Stimulated activated CD4-positive, alpha-beta T cell treated with anti-CD3 and anti-CD28 coated beads, Interleukin-15, amount 100 ng/mL, for 48 hours (primary cell): ENCODE data around the gene TMEM35A.
"Not testable (repeated sequence)": the region's sequence is repeated elsewhere in the genome, so short reads cannot be mapped to it uniquely, and the experiment has no call there.

Source experiments
- DNase-seq, 2 donors: peaks; one replicate each; pipeline ENCODE4 v3.0.0-alpha.2; 2020; ENCODE audit warnings: low read depth in 2 of 2

Gene TMEM35A, protein sequence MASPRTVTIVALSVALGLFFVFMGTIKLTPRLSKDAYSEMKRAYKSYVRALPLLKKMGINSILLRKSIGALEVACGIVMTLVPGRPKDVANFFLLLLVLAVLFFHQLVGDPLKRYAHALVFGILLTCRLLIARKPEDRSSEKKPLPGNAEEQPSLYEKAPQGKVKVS

GRCh38 chrX:101078716-101079598 is at the start of gene TMEM35A:
TMEM35A (plus strand) TSS chrX:101078879; CDS start chrX:101079003, 124 bp downstream.
- DNase-seq, result no peak

DNA sequence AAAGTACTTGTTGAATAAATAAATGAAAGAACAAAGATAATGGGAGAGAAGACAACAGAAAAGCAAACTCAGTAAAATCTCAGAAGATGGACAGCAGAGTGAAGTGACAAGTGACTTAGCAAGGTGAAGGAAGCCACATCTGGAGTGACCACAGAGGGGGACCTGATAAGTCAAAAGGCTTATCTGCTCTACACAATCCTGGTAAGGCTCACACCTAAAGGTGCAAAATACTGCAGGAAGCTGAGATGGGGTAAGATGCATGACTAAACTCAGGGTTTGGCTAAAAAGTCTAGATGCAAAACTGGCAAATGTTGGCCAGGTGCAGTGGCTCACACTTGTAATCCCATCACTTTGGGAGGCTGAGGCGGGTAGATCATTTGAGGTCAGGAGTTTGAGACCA is 49.0 kb upstream of the TMEM35A start:
- no peak for DNase-seq

GRCh38 chrX:101037231-101037630 is 41.4 kb upstream of the TMEM35A start:
- no peak for DNase-seq

DNA sequence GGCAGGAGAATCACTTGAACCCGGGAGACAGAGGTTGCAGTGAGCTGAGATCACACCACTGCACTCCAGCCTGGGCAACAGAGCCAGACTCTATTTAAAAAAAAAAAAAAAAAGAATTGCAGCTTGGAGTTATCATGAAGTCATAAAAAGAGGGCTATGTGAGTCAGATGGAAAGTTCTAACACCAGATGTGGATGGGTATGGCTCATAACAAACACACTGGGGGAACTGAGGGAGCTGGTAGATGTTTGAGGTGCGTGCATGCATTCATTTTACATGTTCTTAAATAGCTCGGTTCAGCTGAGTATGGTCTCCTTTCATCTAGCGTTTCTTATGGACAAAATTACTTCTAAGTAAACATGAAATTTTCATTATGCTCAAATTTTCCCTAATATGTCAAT is 38.5 kb upstream of the TMEM35A start:
- no peak for DNase-seq

GRCh38 chrX:101051153-101051548 is 27.5 kb upstream of the TMEM35A start:
- no peak for DNase-seq

GRCh38 chrX:101051549-101052302 is 27.0 kb upstream of the TMEM35A start, which contains the start of gene TRMT2B:
TRMT2B (minus strand) TSS chrX:101052111; CDS start chrX:101042289, 9,822 bp downstream.
- peak; percentile 56 to 70 for DNase-seq

- not testable (repeated sequence) for DNase-seq
Observed at GRCh38 chrX:101056551-101056950, 22.1 kb upstream of the TMEM35A start.

GRCh38 chrX:101057093-101057714 is 21.5 kb upstream of the TMEM35A start:
- DNase-seq, result no peak

DNA sequence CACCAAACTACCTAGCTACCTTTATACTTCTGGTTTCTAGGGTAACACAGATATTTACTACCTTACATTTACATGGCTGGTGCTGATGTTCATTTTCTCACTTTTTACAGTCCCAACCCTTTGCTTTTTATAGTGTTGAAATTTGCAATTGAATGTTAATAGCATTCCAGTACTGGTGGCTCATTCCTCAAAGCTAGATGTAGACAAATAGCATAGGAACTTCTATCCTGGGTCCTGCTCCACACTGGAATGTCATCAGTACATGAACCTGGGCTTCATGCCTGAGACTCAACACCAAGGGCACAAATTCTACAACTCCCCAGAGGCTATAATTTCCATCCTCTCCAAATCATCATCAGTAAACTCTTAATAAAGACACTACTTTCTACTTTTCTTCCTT is 16.5 kb upstream of the TMEM35A start:
- DNase-seq, result no peak

- no peak for DNase-seq
Observed at GRCh38 chrX:101071582-101071981, 7.1 kb upstream of the TMEM35A start.

DNA sequence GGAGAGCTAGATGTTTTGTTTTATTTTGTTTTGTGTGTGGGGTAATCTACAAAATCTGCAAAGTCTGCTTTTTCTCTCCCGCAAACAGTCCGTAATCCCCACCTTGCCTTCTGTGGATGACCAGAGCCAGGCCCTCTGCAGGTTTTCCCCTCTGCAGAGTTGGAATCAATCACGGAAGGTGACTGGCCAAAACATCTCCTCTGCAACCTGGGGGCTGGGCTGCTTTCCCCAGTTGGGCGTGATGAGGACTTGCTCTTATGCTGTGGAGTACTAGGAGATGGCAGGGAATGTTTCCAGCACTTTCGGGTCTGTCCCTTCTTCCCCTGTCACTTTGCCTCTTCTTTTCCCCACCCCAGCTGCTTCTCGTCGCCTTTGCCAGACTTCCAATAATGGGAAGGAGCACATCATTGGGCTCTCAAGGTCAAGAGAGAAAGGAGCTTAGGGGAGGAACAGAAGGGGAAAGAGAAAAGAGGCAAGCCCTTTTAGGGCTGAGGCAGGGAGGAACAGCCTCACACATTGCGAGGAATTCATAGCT is 1.1 kb downstream of the TMEM35A start:
- DNase-seq, result no peak

DNA sequence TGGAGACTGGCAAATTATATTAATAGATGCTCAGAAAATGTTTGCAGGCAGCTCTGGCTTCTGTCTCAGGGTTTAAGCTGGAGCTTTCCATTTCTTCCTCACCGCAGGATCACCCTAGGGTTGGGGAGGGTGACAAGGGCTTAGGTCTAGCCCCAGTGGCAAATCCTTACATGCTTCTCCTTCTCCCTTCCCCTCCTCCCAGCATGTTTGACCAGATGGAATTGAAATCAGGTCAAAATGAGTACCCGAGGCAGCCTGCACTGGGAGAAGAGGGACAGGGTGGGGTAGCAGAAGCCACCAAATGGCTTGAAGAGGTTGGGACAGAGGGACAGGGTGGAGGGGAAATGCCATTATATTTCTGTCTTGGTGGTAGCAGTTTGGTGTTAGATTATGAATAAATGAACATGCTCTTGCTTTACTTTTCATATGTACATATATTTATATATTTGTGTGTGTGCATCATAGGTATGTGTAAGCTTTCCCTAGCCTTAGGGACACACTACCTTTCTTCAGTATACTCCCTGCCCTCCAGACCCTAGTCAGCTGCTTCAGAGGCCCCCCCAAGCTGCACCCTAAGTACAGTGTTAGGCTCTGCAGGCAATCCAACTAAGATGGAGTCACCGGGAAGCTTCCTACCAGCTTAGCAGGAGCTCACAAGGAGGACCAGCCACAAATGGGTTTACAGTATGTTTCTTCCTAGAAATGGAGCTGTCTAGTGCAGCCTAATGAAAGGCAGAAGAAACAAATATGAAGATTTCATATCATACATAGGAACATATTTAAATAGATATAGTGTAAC is 1.8 kb downstream of the TMEM35A start:
- DNase-seq, result no peak

GRCh38 chrX:101081231-101081630 is 2.6 kb downstream of the TMEM35A start:
- no peak for DNase-seq

DNA sequence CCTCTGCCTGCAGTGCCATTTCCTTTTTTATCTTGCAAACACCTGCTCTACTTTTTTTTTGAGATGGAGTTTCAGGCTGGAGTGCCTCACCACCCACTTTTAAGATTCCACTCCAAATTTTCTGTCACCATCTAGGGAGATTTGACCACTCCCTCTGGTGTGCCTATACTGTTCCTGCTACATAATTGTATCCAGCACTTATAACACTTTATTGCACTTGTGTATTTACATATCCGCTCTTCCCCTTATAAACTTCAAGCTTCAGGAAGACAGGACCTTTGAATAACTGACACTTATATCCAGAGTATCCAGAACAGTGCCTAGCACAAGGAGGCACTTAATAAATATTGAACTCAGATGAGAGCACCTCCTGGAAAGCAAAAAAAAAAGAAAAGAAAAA is 13.1 kb downstream of the TMEM35A start:
- no peak for DNase-seq

DNA sequence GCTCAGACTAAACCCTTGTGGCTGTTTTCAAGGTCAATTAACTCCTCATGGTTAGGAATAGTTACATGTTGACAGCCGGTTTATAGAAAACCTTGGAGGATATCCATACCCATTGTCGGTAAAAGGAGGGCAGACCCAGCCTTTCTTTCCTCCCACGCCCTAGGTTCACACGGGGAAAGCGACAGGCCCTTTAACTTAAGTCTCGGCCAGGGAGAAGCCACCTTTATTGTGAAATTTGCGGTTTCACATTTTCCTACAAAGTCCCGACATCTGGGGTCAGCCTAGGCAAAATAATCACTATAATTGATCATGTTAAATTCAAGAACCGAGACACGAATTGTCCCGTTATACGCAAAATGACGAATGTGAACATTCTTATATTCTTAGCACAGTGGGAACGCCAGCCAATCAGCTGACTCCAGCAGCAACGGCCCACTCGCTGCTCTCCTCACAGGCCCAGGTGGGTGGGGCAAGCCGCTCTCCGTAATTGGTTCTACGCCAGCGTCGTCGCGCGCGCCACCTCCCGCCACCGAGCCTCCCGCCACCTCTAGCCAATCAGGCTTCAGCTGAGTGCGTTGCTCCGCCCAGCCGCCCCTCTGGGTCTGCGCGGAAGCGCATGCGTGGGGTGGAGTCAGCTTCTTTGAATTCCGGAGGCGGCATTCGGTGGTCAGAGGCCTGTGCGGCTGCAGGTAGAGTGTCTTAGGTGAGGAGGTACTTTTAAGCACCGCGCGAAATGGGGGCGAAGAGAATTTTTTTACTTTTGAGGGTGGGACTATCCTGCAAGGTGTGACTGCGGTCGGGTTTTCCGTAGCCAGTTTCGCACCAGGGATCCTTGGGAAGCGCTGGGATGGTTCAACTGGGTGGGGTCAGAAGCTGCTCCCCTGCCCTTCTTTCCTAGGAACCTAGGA is 19.1 kb downstream of the TMEM35A start, which contains the start of gene CENPI:
Gene CENPI (plus strand): TSS at position 659 of the 908 bp plus-strand sequence. CDS start 2,867 bp downstream, outside the sequence.
- peak; percentile 88 for DNase-seq

DNA sequence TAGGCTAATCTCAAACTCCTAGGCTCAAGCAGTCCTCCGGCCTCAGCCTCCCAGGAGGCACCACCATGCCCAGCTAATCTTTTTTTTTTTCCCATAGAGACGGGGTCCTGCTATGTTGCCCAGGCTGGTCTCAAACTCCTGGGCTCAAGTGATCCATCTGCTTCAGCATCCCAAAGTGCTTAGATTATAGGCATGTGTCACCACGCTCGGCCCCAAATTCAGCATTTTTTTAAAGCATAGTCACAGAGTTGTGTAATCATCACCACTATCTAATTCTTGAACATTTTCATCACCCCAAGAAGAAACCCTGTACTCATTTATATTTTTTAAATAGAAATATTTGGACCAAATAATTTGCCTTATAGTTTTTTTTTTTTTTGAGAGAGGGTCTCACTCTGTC is 29.6 kb downstream of the TMEM35A start:
- no peak for DNase-seq

GRCh38 chrX:101117701-101118100 is 39.0 kb downstream of the TMEM35A start:
- DNase-seq, result no peak

- DNase-seq, result no peak
Observed at GRCh38 chrX:101136235-101136634, 57.6 kb downstream of the TMEM35A start.
